OCI-LY7 (cell line): ENCODE results near the gene SLC2A4. TPM values are rescaled to one million over a fixed set of nuclear protein-coding genes. Genes with fewer than 3 reads are reported as not detected.
"Not testable (repeated sequence)": the region's sequence is repeated elsewhere in the genome, so short reads cannot be mapped to it uniquely, and the experiment has no call there.

Experiments
- BruUV-seq: library from RNA; stranded (reverse); fragments of 400-500 nt; replicated peaks from 2 replicates; lab custom pipeline; 2021; lab: Mats Ljungman, UMichigan
- CTCF ChIA-PET: fragments of 300-600 bp; sonication (Branson Sonifier 250); formaldehyde crosslinking; loops from one replicate; lab custom pipeline; 2022; ENCODE audit warnings: antibody characterized with exemption; ENCODE audit not compliant: unreplicated experiment; lab: Charles Lee
- POLR2A ChIA-PET: fragments of 300-600 bp; sonication (Branson Sonifier 250); formaldehyde crosslinking; loops from one replicate; lab custom pipeline; 2022; ENCODE audit warnings: antibody characterized with exemption; lab: Charles Lee
- DNase-seq: peaks from one replicate; pipeline ENCODE4 v3.0.0-alpha.2; 2015; ENCODE audit warnings: low spot score
- H2AFZ ChIP-seq: fragments of 200-600 bp; sonication (generic), shearing (Covaris generic); 2 replicates; pipeline ENCODE4 v1.6.1; 2014; ENCODE audit warnings: mild to moderate bottlenecking, antibody characterized with exemption, low read length, moderate library complexity
- H3K27ac ChIP-seq: fragments of 200-600 bp; sonication (generic); 2 replicates; pipeline ENCODE4 v1.5.1; 2014; ENCODE audit warnings: mixed run types, low read depth, mild to moderate bottlenecking, moderate library complexity, low read length, inconsistent platforms; ENCODE audit not compliant: poor library complexity, severe bottlenecking
- H3K36me3 ChIP-seq: fragments of 200-600 bp; sonication (generic); 2 replicates; pipeline ENCODE4 v1.6.1; 2014; ENCODE audit warnings: mild to moderate bottlenecking, antibody characterized with exemption, low read length, moderate library complexity, mixed read lengths; ENCODE audit not compliant: insufficient read depth
- H3K4me1 ChIP-seq: fragments of 200-600 bp; sonication (generic); 2 replicates; pipeline ENCODE4 v1.5.1; 2014; ENCODE audit warnings: mild to moderate bottlenecking, low read length; ENCODE audit not compliant: insufficient read depth, poor library complexity, severe bottlenecking
- H3K4me2 ChIP-seq: fragments of 200-600 bp; sonication (generic); 2 replicates; pipeline ENCODE4 v1.6.1; 2014; ENCODE audit warnings: mild to moderate bottlenecking, low read length
- H3K4me3 ChIP-seq: fragments of 200-600 bp; sonication (generic); 2 replicates; pipeline ENCODE4 v1.5.1; 2014; ENCODE audit warnings: mild to moderate bottlenecking, low read depth, low read length; ENCODE audit not compliant: poor library complexity, severe bottlenecking
- H3K79me2 ChIP-seq: fragments of 200-600 bp; sonication (generic); 2 replicates; pipeline ENCODE4 v1.6.1; 2016; ENCODE audit warnings: low read depth, mild to moderate bottlenecking, low read length, moderate library complexity, mixed read lengths; ENCODE audit not compliant: insufficient read depth
- H3K9me2 ChIP-seq: fragments of 200-600 bp; sonication (generic); 2 replicates; pipeline ENCODE4 v1.6.1; 2016; ENCODE audit warnings: mild to moderate bottlenecking, low read length, mixed read lengths; ENCODE audit not compliant: insufficient read depth
- H3K9me3 ChIP-seq: fragments of 200-600 bp; sonication (generic); 2 replicates; pipeline ENCODE4 v1.6.1; 2014; ENCODE audit warnings: mild to moderate bottlenecking, mixed run types, low read length, mixed read lengths
- H4K20me1 ChIP-seq: fragments of 200-600 bp; sonication (generic); 2 replicates; pipeline ENCODE4 v1.6.1; 2014; ENCODE audit warnings: mild to moderate bottlenecking, antibody characterized with exemption, low read length, moderate library complexity, mixed read lengths; ENCODE audit not compliant: insufficient read depth
- CTCF ChIP-seq: fragments of 200-600 bp; sonication (generic); conservative IDR thresholded peaks from 2 replicates; pipeline ENCODE4 v1.5.1; 2014; ENCODE audit warnings: mild to moderate bottlenecking, antibody characterized with exemption, low read length, moderate library complexity, mixed read lengths
- EZH2phosphoT487 ChIP-seq: fragments of 200-600 bp; sonication (generic); IDR thresholded peaks from 2 replicates; pipeline ENCODE4 v1.6.1; 2018; ENCODE audit warnings: low read depth, borderline replicate concordance, mild to moderate bottlenecking, mixed run types, antibody characterized with exemption, low read length, moderate library complexity, mixed read lengths
- intact Hi-C: fragments of 100-400 bp; cut with micrococcal nuclease; formaldehyde crosslinking; loops from one replicate; pipeline ENCODE4 v1.10.0; 2022; ENCODE audit not compliant: unreplicated experiment
- total RNA-seq, 2 experiments: library from RNA; depleted of rRNA in 1 of 2; stranded (reverse); fragments of >200 nt in 1 of 2; shearing (Covaris generic) in 1 of 2; gene quantifications; 2 replicates each; pipeline ENCODE4 v1.2.3, GENCODE V29; 2014 to 2022

The SLC2A4 gene
- total RNA-seq, 2 experiments from 2014 or later, result 0.61 to 0.63 TPM

- ChIA-PET POLR2A (interaction anchor here (0.6 to 0.7 kb wide), 4 partner anchors 17 to 1294 kb away, joined by 3 to 7 read pairs (median 4); partner anchors contain the start of genes ACADVL and DLG4), CTCF (no interaction called here)
- no peak for TF ChIP-seq CTCF
- no peak for TF ChIP-seq EZH2phosphoT487
- Histone ChIP-seq H3K36me3 (peaks cover 63% of the 10 kb centered on the region), H3K4me3 (peak overlapping the region; percentile 86), H3K4me2 (peak overlapping the region; percentile 93), H4K20me1 (no peaks in the 10 kb centered on the region), H3K9me2 (no peaks in the 10 kb centered on the region), H3K9me3 (no peaks in the 10 kb centered on the region), H2AFZ (peak overlapping the region; percentile 42; the same call in 1 of the 2 replicates), H3K27ac (peak overlapping the region; percentile 72), H3K79me2 (peaks cover 33% of the 10 kb centered on the region), H3K4me1 (peaks cover 31% of the 10 kb centered on the region)
- no TSS peak for BruUV-seq
- DNase-seq, result peak; percentile 93
- intact Hi-C loops, result loop anchor here (5.0 kb wide), 1 partner anchor 329 kb away; no protein-coding TSS in a partner anchor
Observed at GRCh38 chr17:7242717-7243452, 38.6 kb upstream of the SLC2A4 start.

- peak overlapping the region; percentile 26 for H3K27ac ChIP-seq
- POLR2A ChIA-PET, result no interaction called here
Observed at GRCh38 chr17:7243453-7243729, 38.1 kb upstream of the SLC2A4 start.

GRCh38 chr17:7243838-7244237 is 37.7 kb upstream of the SLC2A4 start:
- H3K27ac ChIP-seq, H3K9me3 ChIP-seq, POLR2A ChIA-PET, H3K9me2 ChIP-seq, H3K4me2 ChIP-seq, H2AFZ ChIP-seq, DNase-seq, H4K20me1 ChIP-seq, CTCF ChIA-PET, H3K4me3 ChIP-seq: not testable (repeated sequence)
- BruUV-seq, result TSS peak; percentile 83
- peaks cover 33% of the 10 kb centered on the region for H3K4me1 ChIP-seq
- intact Hi-C loops, result loop anchor here (5.0 kb wide), 1 partner anchor 328 kb away; no protein-coding TSS in a partner anchor
- peaks cover 67% of the 10 kb centered on the region for H3K36me3 ChIP-seq
- peaks cover 39% of the 10 kb centered on the region for H3K79me2 ChIP-seq

More at GRCh38 chr17:7243453-7243729, 38.1 kb upstream of the SLC2A4 start:
- no peaks in the 10 kb centered on the region for H4K20me1 ChIP-seq
- H3K9me2 ChIP-seq, result no peaks in the 10 kb centered on the region
- no peak overlapping the region for H2AFZ ChIP-seq
- H3K36me3 ChIP-seq, result peaks cover 65% of the 10 kb centered on the region
- BruUV-seq, result no TSS peak
- peak overlapping the region; percentile 93 for H3K4me2 ChIP-seq
- DNase-seq, result no peak
- peaks cover 31% of the 10 kb centered on the region for H3K4me1 ChIP-seq
- TF ChIP-seq EZH2phosphoT487, result no peak
- no peak for TF ChIP-seq CTCF
- intact Hi-C loops, result loop anchor here (5.0 kb wide), 1 partner anchor 329 kb away; no protein-coding TSS in a partner anchor
- H3K79me2 ChIP-seq, result peaks cover 38% of the 10 kb centered on the region
- CTCF ChIA-PET, result no interaction called here
- no peaks in the 10 kb centered on the region for H3K9me3 ChIP-seq
- peak overlapping the region; percentile 86 for H3K4me3 ChIP-seq
